Measurements from ENCODE around the gene SPRTN. TPM values are rescaled to one million over a fixed set of nuclear protein-coding genes. Genes with fewer than 3 reads are reported as not detected.

The SPRTN gene
- total RNA-seq, 1 donor from 2014 or later = 22.6 TPM

GRCh38 chr1:231353086-231353485 is 15.0 kb downstream of the SPRTN start:
- H3K27me3 ChIP-seq = no peaks in the 10 kb centered on the region
- H3K27ac ChIP-seq = no peak overlapping the region
- intact Hi-C loops (cut with DNase I) = loop anchor here (10.0 kb wide), 1 partner anchor 72 kb away; the partner anchor contains the start of gene EGLN1
- no peak for DNase-seq (ENCODE audit: extremely low spot score in 2 of 2)
- no peaks in the 10 kb centered on the region for H3K9me3 ChIP-seq
- H3K4me3 ChIP-seq = no peak overlapping the region
- no peak for TF ChIP-seq POLR2AphosphoS5 (IDR thresholded peaks at IDR 0.05; ENCODE audit: insufficient read depth in 1 of 2, low read depth in 1 of 2)
- TF ChIP-seq CTCF (IDR thresholded peaks at IDR 0.05) = no peak
- no peak for TF ChIP-seq POLR2A (IDR thresholded peaks at IDR 0.05)
- peaks cover 0 to 28% of the 10 kb centered on the region in 2 donors for H3K36me3 ChIP-seq
- H3K4me1 ChIP-seq = peaks cover 3% of the 10 kb centered on the region

- H3K4me1 ChIP-seq = peaks cover 5% of the 10 kb centered on the region
- no peak overlapping the region for H3K27ac ChIP-seq
- intact Hi-C loops (cut with DNase I) = loop anchor here (5.0 to 10.0 kb wide), 2 partner anchors 70 to 233 kb away; partner anchors contain the start of gene EGLN1
- H3K27me3 ChIP-seq = no peaks in the 10 kb centered on the region
- H3K9me3 ChIP-seq = no peaks in the 10 kb centered on the region
- no peak for DNase-seq (ENCODE audit: extremely low spot score in 2 of 2)
- no peak for TF ChIP-seq POLR2AphosphoS5 (IDR thresholded peaks at IDR 0.05; ENCODE audit: insufficient read depth in 1 of 2, low read depth in 1 of 2)
- peaks cover 0 to 22% of the 10 kb centered on the region in 2 donors for H3K36me3 ChIP-seq
- no peak overlapping the region for H3K4me3 ChIP-seq
Observed at GRCh38 chr1:231354330-231355020, 16.4 kb downstream of the SPRTN start.

- Histone ChIP-seq H3K27me3 (no peaks in the 10 kb centered on the region), H3K4me1 (peaks cover 5% of the 10 kb centered on the region), H3K36me3 (peaks cover 0 to 18% of the 10 kb centered on the region in 2 donors), H3K27ac (no peak overlapping the region), H3K4me3 (no peak overlapping the region), H3K9me3 (no peaks in the 10 kb centered on the region)
- TF ChIP-seq CTCF (IDR thresholded peaks at IDR 0.05) (no peak), POLR2A (IDR thresholded peaks at IDR 0.05) (no peak), POLR2AphosphoS5 (IDR thresholded peaks at IDR 0.05; ENCODE audit: insufficient read depth in 1 of 2, low read depth in 1 of 2) (no peak)
- no peak for DNase-seq (ENCODE audit: extremely low spot score in 2 of 2)
- intact Hi-C loops (cut with DNase I) = loop anchor here (5.0 to 10.0 kb wide), 2 partner anchors 70 to 232 kb away; partner anchors contain the start of gene EGLN1
Observed at GRCh38 chr1:231355171-231355570, 17.1 kb downstream of the SPRTN start.

GRCh38 chr1:231357187-231357772 is 19.2 kb downstream of the SPRTN start:
- H3K27ac ChIP-seq = no peak overlapping the region
- intact Hi-C loops (cut with DNase I) = loop anchor here (5.0 to 10.0 kb wide), 2 partner anchors 68 to 230 kb away; partner anchors contain the start of gene EGLN1
- no peaks in the 10 kb centered on the region for H3K9me3 ChIP-seq
- no peak for DNase-seq (ENCODE audit: extremely low spot score in 2 of 2)
- peaks cover 5% of the 10 kb centered on the region for H3K4me1 ChIP-seq
- H3K27me3 ChIP-seq = no peaks in the 10 kb centered on the region
- no peak overlapping the region for H3K4me3 ChIP-seq
- peaks cover 0 to 12% of the 10 kb centered on the region in 2 donors for H3K36me3 ChIP-seq
- TF ChIP-seq POLR2AphosphoS5 (IDR thresholded peaks at IDR 0.05; ENCODE audit: insufficient read depth in 1 of 2, low read depth in 1 of 2) (no peak), CTCF (IDR thresholded peaks at IDR 0.05) (no peak), POLR2A (IDR thresholded peaks at IDR 0.05) (no peak)

GRCh38 chr1:231357831-231358354 is 19.8 kb downstream of the SPRTN start:
- Histone ChIP-seq H3K4me3 (no peak overlapping the region), H3K9me3 (no peaks in the 10 kb centered on the region), H3K27me3 (no peaks in the 10 kb centered on the region), H3K4me1 (peaks cover 5% of the 10 kb centered on the region), H3K27ac (no peak overlapping the region), H3K36me3 (peaks cover 0 to 6% of the 10 kb centered on the region in 2 donors)
- no peak for DNase-seq (ENCODE audit: extremely low spot score in 2 of 2)
- intact Hi-C loops (cut with DNase I) = loop anchor here (5.0 to 10.0 kb wide), 2 partner anchors 67 to 229 kb away; partner anchors contain the start of gene EGLN1
- TF ChIP-seq POLR2A (IDR thresholded peaks at IDR 0.05) (no peak), POLR2AphosphoS5 (IDR thresholded peaks at IDR 0.05; ENCODE audit: insufficient read depth in 1 of 2, low read depth in 1 of 2) (peak in 1 of 2 donors; percentile 82), CTCF (IDR thresholded peaks at IDR 0.05) (peak; percentile 72 to 82 (median 81))
